Measurements from ENCODE around the gene KLHL41. TPM values are rescaled to one million over a fixed set of nuclear protein-coding genes. Genes with fewer than 3 reads are reported as not detected.
A peak's percentile ranks its signal among the peaks of the same experiment; 100 is the strongest.
"Not testable (repeated sequence)": the region's sequence is repeated elsewhere in the genome, so short reads cannot be mapped to it uniquely, and the experiment has no call there.

KLHL41 gene
- polyA plus RNA-seq, 3 donors = 1.2 to 2.1 (median 1.5) TPM

GRCh38 chr2:169562084-169562483 is 52.6 kb downstream of the KLHL41 start:
- not testable (repeated sequence) for DNase-seq (ENCODE audit: extremely low read depth in 1 of 11, low read depth in 9 of 11, low spot score in 4 of 11)

- no peak for DNase-seq (ENCODE audit: extremely low read depth in 1 of 11, low read depth in 9 of 11, low spot score in 4 of 11)
These were observed 53.0 kb downstream of the KLHL41 start for GRCh38 chr2:169562519-169562918.

GRCh38 chr2:169565686-169566085 is 56.2 kb downstream of the KLHL41 start:
- DNase-seq (ENCODE audit: extremely low read depth in 1 of 11, low read depth in 9 of 11, low spot score in 4 of 11) = no peak

GRCh38 chr2:169569948-169570347 is 60.4 kb downstream of the KLHL41 start:
- DNase-seq (ENCODE audit: extremely low read depth in 1 of 11, low read depth in 9 of 11, low spot score in 4 of 11) = no peak

GRCh38 chr2:169570752-169571151 is 61.2 kb downstream of the KLHL41 start:
- not testable (repeated sequence) for DNase-seq (ENCODE audit: extremely low read depth in 1 of 11, low read depth in 9 of 11, low spot score in 4 of 11)

GRCh38 chr2:169571571-169571970 is 62.1 kb downstream of the KLHL41 start:
- no peak for DNase-seq (ENCODE audit: extremely low read depth in 1 of 11, low read depth in 9 of 11, low spot score in 4 of 11)

GRCh38 chr2:169572189-169572588 is 62.7 kb downstream of the KLHL41 start:
- DNase-seq (ENCODE audit: extremely low read depth in 1 of 11, low read depth in 9 of 11, low spot score in 4 of 11) = no peak

- DNase-seq (ENCODE audit: extremely low read depth in 1 of 11, low read depth in 9 of 11, low spot score in 4 of 11) = no peak
These were observed 63.3 kb downstream of the KLHL41 start for GRCh38 chr2:169572821-169573159.

- peak; percentile 70 to 91 (median 83) for DNase-seq (ENCODE audit: extremely low read depth in 1 of 11, low read depth in 9 of 11, low spot score in 4 of 11)
These were observed 63.9 kb downstream of the KLHL41 start, which contains the start of gene FASTKD1 for GRCh38 chr2:169573160-169573973. FASTKD1 (minus strand) TSS chr2:169573865; CDS start chr2:169572029, 1,836 bp downstream.

GRCh38 chr2:169573974-169574299 is 64.4 kb downstream of the KLHL41 start:
- DNase-seq (ENCODE audit: extremely low read depth in 1 of 11, low read depth in 9 of 11, low spot score in 4 of 11) = no peak

- DNase-seq (ENCODE audit: extremely low read depth in 1 of 11, low read depth in 9 of 11, low spot score in 4 of 11) = not testable (repeated sequence)
These were observed 65.0 kb downstream of the KLHL41 start for GRCh38 chr2:169574539-169574938.

GRCh38 chr2:169575264-169575663 is 65.8 kb downstream of the KLHL41 start:
- DNase-seq (ENCODE audit: extremely low read depth in 1 of 11, low read depth in 9 of 11, low spot score in 4 of 11) = not testable (repeated sequence)

Other genes with a start within 250 kb of the KLHL41 start
- 100 to 1,000 TPM; 151 to 221 (median 180) TPM for gene LRP2, start 147.2 kb upstream of the KLHL41 start, polyA plus RNA-seq (ENCODE audit: insufficient read length in 3 of 3)
- 10 to 100 TPM in 2 of 3 donors, 1 to 10 TPM in 1; 9.1 to 20.3 (median 12.4) TPM for gene BBS5, start 30.2 kb upstream of the KLHL41 start, polyA plus RNA-seq (ENCODE audit: insufficient read length in 3 of 3)
- gene FASTKD1, start 64.2 kb downstream of the KLHL41 start, polyA plus RNA-seq (ENCODE audit: insufficient read length in 3 of 3) = 10 to 100 TPM; 30.0 to 40.6 (median 33.3) TPM
- gene PPIG, start 74.6 kb downstream of the KLHL41 start, polyA plus RNA-seq (ENCODE audit: insufficient read length in 3 of 3) = 100 to 1,000 TPM in 1 of 3 donors, 10 to 100 TPM in 2; 92.7 to 113 (median 96.7) TPM
- 1 to 10 TPM; 3.7 to 5.5 (median 3.8) TPM for gene CFAP210, start 184.7 kb downstream of the KLHL41 start, polyA plus RNA-seq (ENCODE audit: insufficient read length in 3 of 3)
- gene PHOSPHO2, start 184.8 kb downstream of the KLHL41 start, polyA plus RNA-seq (ENCODE audit: insufficient read length in 3 of 3) = 10 to 100 TPM; 12.5 to 19.9 (median 15.2) TPM
- 10 to 100 TPM; 28.0 to 44.8 (median 36.0) TPM for gene KLHL23, start 224.1 kb downstream of the KLHL41 start, polyA plus RNA-seq (ENCODE audit: insufficient read length in 3 of 3)